ENCODE data around the gene ANO6. TPM values are rescaled to one million over a fixed set of nuclear protein-coding genes. Genes with fewer than 3 reads are reported as not detected.

ANO6 gene
- total RNA-seq, 1 experiment from 2014 or later = 51.4 TPM

GRCh38 chr12:45337835-45338234 is 121.9 kb downstream of the ANO6 start:
- no peak overlapping the region for H2AFZ ChIP-seq
- no peaks in the 10 kb centered on the region for H3K27me3 ChIP-seq (ENCODE audit: insufficient read depth, low read depth)
- H4K20me1 ChIP-seq (ENCODE audit: insufficient read depth) = no peaks in the 10 kb centered on the region; the same call in 1 of the 2 replicates
- no peaks in the 10 kb centered on the region for H3F3A ChIP-seq (ENCODE audit: insufficient read depth, low read depth)
- H3K4me2 ChIP-seq = no peak overlapping the region
- H3K9me3 ChIP-seq (ENCODE audit: insufficient read depth, low read depth) = no peaks in the 10 kb centered on the region
- peaks cover 9% of the 10 kb centered on the region; the same call in 1 of the 2 replicates for H3K79me2 ChIP-seq (ENCODE audit: low read depth)
- no peak for DNase-seq
- intact Hi-C loops (cut with micrococcal nuclease; ENCODE audit: unreplicated experiment) = no loop called here
- ChIA-PET POLR2A (ENCODE audit: unreplicated experiment) (no interaction called here), CTCF (no interaction called here)
- H3K36me3 ChIP-seq (ENCODE audit: low read depth) = peaks cover 13% of the 10 kb centered on the region
- H3K27ac ChIP-seq = no peak overlapping the region
- TF ChIP-seq CTCF (conservative IDR thresholded peaks at IDR 0.05) (no peak), EZH2 (IDR thresholded peaks at IDR 0.05; ENCODE audit: low read depth) (no peak)
- H3K4me3 ChIP-seq = no peak overlapping the region
- no TSS peak for BruUV-seq (replicated peaks)
- H3K9me2 ChIP-seq (ENCODE audit: insufficient read depth) = no peaks in the 10 kb centered on the region
- H3K4me1 ChIP-seq (replicated peaks; ENCODE audit: insufficient read depth) = peaks cover 7% of the 10 kb centered on the region

GRCh38 chr12:45338272-45338671 is 122.4 kb downstream of the ANO6 start:
- H3K4me2 ChIP-seq = no peak overlapping the region
- intact Hi-C loops (cut with micrococcal nuclease; ENCODE audit: unreplicated experiment) = no loop called here
- CTCF ChIA-PET = no interaction called here
- no peaks in the 10 kb centered on the region for H3K9me2 ChIP-seq (ENCODE audit: insufficient read depth)
- no peaks in the 10 kb centered on the region for H3K9me3 ChIP-seq (ENCODE audit: insufficient read depth, low read depth)
- no peaks in the 10 kb centered on the region for H3F3A ChIP-seq (ENCODE audit: insufficient read depth, low read depth)
- no peaks in the 10 kb centered on the region for H3K27me3 ChIP-seq (ENCODE audit: insufficient read depth, low read depth)
- DNase-seq = no peak
- no peak overlapping the region for H3K27ac ChIP-seq
- H3K36me3 ChIP-seq (ENCODE audit: low read depth) = peaks cover 12% of the 10 kb centered on the region; the same call in 1 of the 2 replicates
- no peak overlapping the region for H2AFZ ChIP-seq
- H3K4me1 ChIP-seq (replicated peaks; ENCODE audit: insufficient read depth) = peaks cover 11% of the 10 kb centered on the region
- H3K79me2 ChIP-seq (ENCODE audit: low read depth) = peaks cover 9% of the 10 kb centered on the region; the same call in 1 of the 2 replicates
- H4K20me1 ChIP-seq (ENCODE audit: insufficient read depth) = no peaks in the 10 kb centered on the region; the same call in 1 of the 2 replicates
- no TSS peak for BruUV-seq (replicated peaks)
- POLR2A ChIA-PET (ENCODE audit: unreplicated experiment) = no interaction called here
- TF ChIP-seq EZH2 (IDR thresholded peaks at IDR 0.05; ENCODE audit: low read depth) (no peak), CTCF (conservative IDR thresholded peaks at IDR 0.05) (no peak)
- H3K4me3 ChIP-seq = no peak overlapping the region

GRCh38 chr12:45339035-45339434 is 123.1 kb downstream of the ANO6 start:
- intact Hi-C loops (cut with micrococcal nuclease; ENCODE audit: unreplicated experiment) = no loop called here

More at GRCh38 chr12:45339035-45339434, 123.1 kb downstream of the ANO6 start:
- H3K27me3 ChIP-seq (ENCODE audit: insufficient read depth, low read depth) = no peaks in the 10 kb centered on the region
- no peaks in the 10 kb centered on the region; the same call in 1 of the 2 replicates for H4K20me1 ChIP-seq (ENCODE audit: insufficient read depth)
- no TSS peak for BruUV-seq (replicated peaks)
- H3K9me2 ChIP-seq (ENCODE audit: insufficient read depth) = no peaks in the 10 kb centered on the region
- CTCF ChIA-PET = no interaction called here
- no peak overlapping the region for H3K27ac ChIP-seq
- POLR2A ChIA-PET (ENCODE audit: unreplicated experiment) = no interaction called here
- H3K4me2 ChIP-seq = no peak overlapping the region
- peaks cover 12% of the 10 kb centered on the region; the same call in 1 of the 2 replicates for H3K36me3 ChIP-seq (ENCODE audit: low read depth)
- no peak overlapping the region for H3K4me3 ChIP-seq
- H3K4me1 ChIP-seq (replicated peaks; ENCODE audit: insufficient read depth) = peaks cover 17% of the 10 kb centered on the region
- TF ChIP-seq CTCF (conservative IDR thresholded peaks at IDR 0.05) = no peak
- TF ChIP-seq EZH2 (IDR thresholded peaks at IDR 0.05; ENCODE audit: low read depth) = no peak
- DNase-seq = no peak
- H3F3A ChIP-seq (ENCODE audit: insufficient read depth, low read depth) = no peaks in the 10 kb centered on the region
- H2AFZ ChIP-seq = no peak overlapping the region
- H3K9me3 ChIP-seq (ENCODE audit: insufficient read depth, low read depth) = no peaks in the 10 kb centered on the region
- peaks cover 9% of the 10 kb centered on the region; the same call in 1 of the 2 replicates for H3K79me2 ChIP-seq (ENCODE audit: low read depth)
